WTC11 (cell line): ENCODE results near the gene HHIPL1.

ENCODE experiments used
- ATF1 ChIP-seq: sonication (generic); formaldehyde crosslinking; IDR thresholded peaks from 2 replicates; pipeline ENCODE4 v1.8.1; 2023; ENCODE audit warnings: mild to moderate bottlenecking, moderate library complexity, missing genetic modification reagents
- CTCF ChIP-seq: fragments of 200-600 bp; IDR thresholded peaks from 2 replicates; pipeline ENCODE4 v1.8.0; 2022; ENCODE audit warnings: antibody characterized with exemption
- EMX1 ChIP-seq: fragments of 250-450 bp; sonication (Bioruptor Pico); IDR thresholded peaks from 2 replicates; pipeline ENCODE4 v1.8.0; 2021; ENCODE audit warnings: mild to moderate bottlenecking
- GABPB1 ChIP-seq: sonication (generic); formaldehyde crosslinking; IDR thresholded peaks from 2 replicates; pipeline ENCODE4 v1.8.1; 2023; ENCODE audit warnings: mild to moderate bottlenecking, missing genetic modification reagents
- ZNF512 ChIP-seq: sonication (generic); formaldehyde crosslinking; IDR thresholded peaks from 2 replicates; pipeline ENCODE4 v1.8.1; 2022; ENCODE audit warnings: missing genetic modification reagents, borderline replicate concordance

- TF ChIP-seq CTCF (no peak), ZNF512 (CRISPR knock-in tag) (no peak), GABPB1 (CRISPR knock-in tag) (no peak), ATF1 (CRISPR knock-in tag) (no peak), EMX1 (CRISPR knock-in tag) (no peak)
Observed at GRCh38 chr14:99598774-99599173, 46.2 kb upstream of the HHIPL1 start.
